ENCODE results near the gene GOLGA6L2.
"Not testable (repeated sequence)": the region's sequence is repeated elsewhere in the genome, so short reads cannot be mapped to it uniquely, and the experiment has no call there.

DNA sequence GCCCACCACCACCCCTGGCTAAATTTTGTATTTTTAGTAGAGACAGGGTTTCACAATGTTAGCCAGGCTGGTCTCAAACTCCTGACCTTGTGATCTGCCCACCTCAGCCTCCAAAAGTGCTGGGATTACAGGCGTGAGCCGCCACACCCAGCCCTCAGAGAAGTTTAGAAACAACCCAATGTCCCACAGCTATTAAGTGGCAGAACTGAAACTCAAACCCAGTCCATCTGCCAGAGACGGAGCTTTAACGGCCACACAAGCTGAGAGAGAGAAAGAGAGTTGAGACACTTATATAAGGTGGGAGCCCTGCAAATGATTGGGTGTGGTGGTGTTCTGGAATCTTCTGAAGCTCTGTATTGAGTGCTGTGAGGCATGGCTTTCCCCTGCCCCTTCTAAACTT is 48.7 kb downstream of the GOLGA6L2 start:
- TF ChIP-seq CTCF, POLR2A, POLR2AphosphoS5 (IDR thresholded peaks at IDR 0.05): not testable (repeated sequence)

Measured in prostate gland (tissue), 2 donors.